Transverse colon (tissue), 4 donors: ENCODE data around the gene DMRTC2.

Experiments used
- POLR2AphosphoS5 ChIP-seq, 3 donors: sonication (generic); formaldehyde crosslinking; IDR thresholded peaks; one replicate each; pipeline ENCODE4 v1.6.1; 2016; ENCODE audit warnings: antibody characterized with exemption in 3 of 3
- TF ChIP-seq, protein P1 (sequence below), 5 experiments: fragments of 200-600 bp in 3 of 5; fragments of 450-650 bp in 2 of 5; sonication (generic) in 3 of 5; IDR thresholded peaks; 1 replicate in 2 of 5; 2 replicates in 3 of 5; pipeline ENCODE4 v1.5.1; 2016 to 2017; ENCODE audit warnings: antibody characterized with exemption in 5 of 5, inconsistent platforms in 3 of 5, mild to moderate bottlenecking in 2 of 5, moderate library complexity in 1 of 5

- TF ChIP-seq, protein P1, sequence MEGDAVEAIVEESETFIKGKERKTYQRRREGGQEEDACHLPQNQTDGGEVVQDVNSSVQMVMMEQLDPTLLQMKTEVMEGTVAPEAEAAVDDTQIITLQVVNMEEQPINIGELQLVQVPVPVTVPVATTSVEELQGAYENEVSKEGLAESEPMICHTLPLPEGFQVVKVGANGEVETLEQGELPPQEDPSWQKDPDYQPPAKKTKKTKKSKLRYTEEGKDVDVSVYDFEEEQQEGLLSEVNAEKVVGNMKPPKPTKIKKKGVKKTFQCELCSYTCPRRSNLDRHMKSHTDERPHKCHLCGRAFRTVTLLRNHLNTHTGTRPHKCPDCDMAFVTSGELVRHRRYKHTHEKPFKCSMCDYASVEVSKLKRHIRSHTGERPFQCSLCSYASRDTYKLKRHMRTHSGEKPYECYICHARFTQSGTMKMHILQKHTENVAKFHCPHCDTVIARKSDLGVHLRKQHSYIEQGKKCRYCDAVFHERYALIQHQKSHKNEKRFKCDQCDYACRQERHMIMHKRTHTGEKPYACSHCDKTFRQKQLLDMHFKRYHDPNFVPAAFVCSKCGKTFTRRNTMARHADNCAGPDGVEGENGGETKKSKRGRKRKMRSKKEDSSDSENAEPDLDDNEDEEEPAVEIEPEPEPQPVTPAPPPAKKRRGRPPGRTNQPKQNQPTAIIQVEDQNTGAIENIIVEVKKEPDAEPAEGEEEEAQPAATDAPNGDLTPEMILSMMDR (IDR thresholded peaks at IDR 0.05): no peak
- TF ChIP-seq POLR2AphosphoS5 (IDR thresholded peaks at IDR 0.05): no peak
Measured at GRCh38 chr19:41879080-41879479, 34.2 kb downstream of the DMRTC2 start.
